GM18507 (cell line): ENCODE results near the gene SDF4.

Experiments
- DNase-seq: peaks from one replicate; pipeline ENCODE4 v3.0.0; 2011; ENCODE audit warnings: low read depth; ENCODE audit not compliant: insufficient read length; ENCODE audit errors: extremely low spot score
- FAIRE-seq: peaks from 2 replicates; lab custom pipeline; 2011; peaks lifted over from hg19 to GRCh38; lab: Jason Lieb, UNC

Gene SDF4

GRCh38 chr1:1244192-1244811 lies 12.5 kb upstream of the SDF4 start:
- DNase-seq (no peak), FAIRE-seq (no peak)

DNA sequence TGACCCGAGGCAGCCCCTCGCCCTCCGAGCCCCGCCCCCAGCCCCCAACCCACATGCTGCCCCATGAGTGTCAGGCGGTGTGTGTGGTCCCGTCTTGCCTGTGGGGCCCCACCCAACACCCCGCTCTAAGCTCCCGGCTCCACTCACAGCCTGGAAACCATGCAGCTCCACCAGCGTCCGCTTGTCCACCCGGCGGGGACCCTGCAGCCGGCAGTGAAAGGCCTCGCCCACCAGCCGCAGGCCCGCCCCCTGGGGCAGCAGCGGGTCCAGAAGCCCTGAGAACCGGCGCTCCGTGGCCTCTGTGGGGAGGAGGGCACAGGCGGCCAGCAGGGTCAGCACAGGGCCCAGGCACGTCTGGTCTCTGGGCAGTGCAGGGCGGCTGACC lies 12.0 kb upstream of the SDF4 start:
- DNase-seq (no peak), FAIRE-seq (no peak)

- DNase-seq (no peak), FAIRE-seq (no peak)
Measured at GRCh38 chr1:1243266-1243660, 11.5 kb upstream of the SDF4 start.

- no peak for DNase-seq
- FAIRE-seq, result no peak
Measured at GRCh38 chr1:1242461-1243265, 10.9 kb upstream of the SDF4 start.

DNA sequence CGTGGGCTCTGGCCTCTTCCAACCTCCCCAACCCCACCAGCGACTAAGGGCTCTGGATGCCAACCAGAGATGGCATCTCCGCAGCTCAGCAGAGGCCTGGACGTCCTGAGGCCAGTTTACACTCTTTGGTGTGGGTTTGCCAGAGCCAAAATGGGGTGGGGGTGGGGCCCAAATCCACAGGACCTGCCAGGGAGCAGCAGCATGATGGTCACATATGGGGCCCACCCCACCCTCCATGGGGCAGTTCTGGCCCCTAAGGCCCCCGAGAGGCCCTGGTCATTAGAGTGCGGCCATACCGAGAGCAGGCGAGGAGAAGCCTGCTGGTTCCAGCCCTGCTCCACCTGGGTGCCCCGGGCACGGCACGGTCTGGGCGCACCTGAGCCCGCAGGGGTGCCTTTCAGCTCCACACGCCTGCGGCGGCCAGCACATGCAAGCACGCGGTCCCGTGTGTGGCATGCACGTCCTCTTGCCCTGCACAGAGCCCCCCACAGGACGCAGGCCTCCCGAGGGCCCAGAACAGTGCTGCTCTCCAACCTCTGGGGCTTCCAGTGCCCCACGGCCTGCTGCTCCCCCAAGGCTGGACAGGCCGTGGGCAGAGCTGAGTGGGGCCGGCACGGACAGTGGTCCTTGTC lies 9.9 kb upstream of the SDF4 start:
- DNase-seq (no peak), FAIRE-seq (no peak)

- no peak for DNase-seq
- no peak for FAIRE-seq
Measured at GRCh38 chr1:1240822-1241587, 9.2 kb upstream of the SDF4 start.

GRCh38 chr1:1240348-1240732 lies 8.5 kb upstream of the SDF4 start:
- FAIRE-seq (no peak), DNase-seq (no peak)

- no peak for DNase-seq
- no peak for FAIRE-seq
Measured at GRCh38 chr1:1239614-1240347, 8.0 kb upstream of the SDF4 start.

- DNase-seq (no peak), FAIRE-seq (no peak)
Measured at GRCh38 chr1:1239227-1239613, 7.4 kb upstream of the SDF4 start.

DNA sequence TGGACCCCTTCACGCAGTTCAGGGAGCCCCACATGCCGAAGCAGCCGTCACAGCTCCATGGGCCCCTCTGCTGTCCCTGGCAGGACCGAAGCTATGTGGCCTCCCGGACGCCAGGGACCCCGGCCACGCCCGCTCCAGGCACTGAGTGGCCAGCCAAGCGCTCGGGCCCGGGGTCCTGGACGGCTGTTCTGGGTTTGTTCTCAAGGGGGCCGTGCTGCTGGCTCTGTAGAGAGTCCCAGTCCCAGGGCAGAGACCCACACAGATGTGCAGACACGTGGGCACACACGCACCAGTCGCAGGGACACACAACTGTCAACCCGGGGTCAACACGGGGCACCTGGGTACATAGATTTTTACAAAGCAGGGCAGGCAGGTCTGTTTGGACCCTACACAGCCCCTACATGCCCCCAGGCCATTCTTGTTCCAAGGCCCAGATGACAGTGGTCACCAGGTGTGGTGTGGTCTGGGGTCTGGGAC lies 6.9 kb upstream of the SDF4 start:
- DNase-seq (no peak), FAIRE-seq (no peak)

- DNase-seq, result no peak
Measured at GRCh38 chr1:1237874-1238701, 6.3 kb upstream of the SDF4 start.

GRCh38 chr1:1236945-1237873 lies 5.4 kb upstream of the SDF4 start:
- FAIRE-seq (no peak), DNase-seq (no peak)

More at GRCh38 chr1:1237874-1238701, 6.3 kb upstream of the SDF4 start:
- FAIRE-seq, result no peak

DNA sequence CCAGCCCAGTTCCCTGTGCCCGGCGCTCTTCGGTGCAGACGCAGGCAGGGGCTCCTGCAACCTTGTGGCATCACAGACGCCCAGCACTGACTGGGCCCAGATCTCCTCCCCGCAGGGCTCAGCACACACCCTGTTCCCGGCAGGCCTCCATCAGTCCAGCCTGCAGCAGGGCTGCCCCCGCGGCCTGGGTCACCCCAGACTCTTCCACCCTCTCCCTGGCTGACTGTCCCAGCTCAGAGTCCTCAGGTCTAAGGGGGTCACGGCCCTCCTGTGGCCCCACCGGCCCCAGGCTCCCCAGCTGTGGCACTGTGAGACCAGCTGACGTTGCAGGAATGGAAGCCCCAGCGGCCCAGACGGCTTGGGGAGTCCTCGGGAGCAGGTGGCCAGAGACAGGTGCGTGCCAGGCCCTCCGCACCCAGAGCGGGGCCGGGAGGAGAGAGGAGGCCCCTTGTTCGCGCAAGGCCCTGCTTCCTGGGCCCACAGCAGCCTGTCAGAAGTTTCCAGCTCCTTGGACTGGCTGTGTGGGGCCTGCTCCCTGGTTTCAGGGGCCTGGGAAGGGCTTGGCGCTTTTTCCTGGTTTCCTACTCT lies 4.5 kb upstream of the SDF4 start:
- no peak for DNase-seq
- no peak for FAIRE-seq

- no peak for FAIRE-seq
- no peak for DNase-seq
Measured at GRCh38 chr1:1235016-1235744, 3.4 kb upstream of the SDF4 start.

- FAIRE-seq, result no peak
- no peak for DNase-seq
Measured at GRCh38 chr1:1234180-1234808, 2.5 kb upstream of the SDF4 start.

GRCh38 chr1:1233567-1233892 lies 1.7 kb upstream of the SDF4 start:
- FAIRE-seq, result no peak
- no peak for DNase-seq
